Spleen (tissue), 11 donors: ENCODE measurements around the gene SRPK2. TPM values are rescaled to one million over a fixed set of nuclear protein-coding genes. Genes with fewer than 3 reads are reported as not detected.
A peak's percentile ranks its signal among the peaks of the same experiment; 100 is the strongest.
"Not testable (repeated sequence)": the region's sequence is repeated elsewhere in the genome, so short reads cannot be mapped to it uniquely, and the experiment has no call there.

Experiments used
- DNase-seq: peaks from one replicate; pipeline ENCODE4 v3.0.0-alpha.2; 2020
- H3K27ac ChIP-seq, 8 donors: fragments of 200-600 bp; sonication (generic) in 7 of 8; 1 replicate in 4 of 8; 2 replicates in 4 of 8; pipeline versions ENCODE4 v1.5.0 to v1.8.0; 2016 to 2021; ENCODE audit warnings: inconsistent platforms in 4 of 8, mild to moderate bottlenecking in 4 of 8, moderate library complexity in 1 of 8
- H3K27me3 ChIP-seq, 7 donors: fragments of 200-600 bp; sonication (generic) in 6 of 7; replicated peaks in 1 of 7; 1 replicate in 4 of 7; 2 replicates in 3 of 7; pipeline versions ENCODE4 v1.5.0 to v1.8.0; 2016 to 2021; ENCODE audit warnings: inconsistent platforms in 3 of 7, mild to moderate bottlenecking in 1 of 7
- H3K36me3 ChIP-seq, 6 donors: fragments of 200-600 bp; sonication (generic) in 5 of 6; 1 replicate in 4 of 6; 2 replicates in 2 of 6; pipeline versions ENCODE4 v1.5.0 to v1.8.0; 2016 to 2021; ENCODE audit warnings: inconsistent platforms in 2 of 6
- H3K4me1 ChIP-seq, 6 donors: fragments of 200-600 bp; sonication (generic) in 5 of 6; 1 replicate in 3 of 6; 2 replicates in 3 of 6; pipeline versions ENCODE4 v1.5.0 to v1.8.0; 2016 to 2021; ENCODE audit warnings: inconsistent platforms in 3 of 6
- H3K4me3 ChIP-seq, 8 donors: fragments of 200-600 bp; sonication (generic) in 7 of 8; 1 replicate in 4 of 8; 2 replicates in 4 of 8; pipeline versions ENCODE4 v1.5.0 to v1.8.0; 2016 to 2021; ENCODE audit warnings: inconsistent platforms in 4 of 8, mild to moderate bottlenecking in 4 of 8, moderate library complexity in 2 of 8
- H3K9me3 ChIP-seq, 8 donors: fragments of 200-600 bp; sonication (generic) in 7 of 8; 1 replicate in 4 of 8; 2 replicates in 4 of 8; pipeline versions ENCODE4 v1.5.0 to v1.8.0; 2016 to 2021; ENCODE audit warnings: inconsistent platforms in 4 of 8
- POLR2A ChIP-seq, 3 donors: fragments of 450-650 bp; IDR thresholded peaks; one replicate each; pipeline ENCODE4 v1.5.1; 2017; ENCODE audit warnings: antibody characterized with exemption in 3 of 3, mild to moderate bottlenecking in 1 of 3
- POLR2AphosphoS5 ChIP-seq, 3 donors: sonication (generic); formaldehyde crosslinking; IDR thresholded peaks; one replicate each; pipeline ENCODE4 v1.5.1; 2017; ENCODE audit warnings: antibody characterized with exemption in 3 of 3
- WGBS, 5 donors: extraction: QIAGEN DNeasy Blood & Tissue Kit in 3 of 5; methylation state at CpG; one replicate each; pipeline versions ENCODE4 v1.1.5 to v1.1.7; 2013 to 2018; 5-methylcytosine and 5-hydroxymethylcytosine counted together
- intact Hi-C: fragments of 100-400 bp; cut with DNase I; formaldehyde crosslinking; loops from one replicate; pipeline ENCODE4 v1.15.0; 2023; ENCODE audit warnings: low total_unique reads
- polyA plus RNA-seq, 3 donors: library from polyadenylated mRNA; stranded (reverse); fragments of 200-250 nt; gene quantifications; one replicate each; pipeline ENCODE4 v1.2.1, GENCODE V29; 2013
- total RNA-seq, 7 donors: library from RNA; depleted of rRNA in 3 of 7; stranded (reverse); fragments of >200 nt in 3 of 7; fragmentation: NEBNext Ultra II Directional in 4 of 7; extraction: Animal tissue kit (Norgen Biotek cat#: 25700) in 4 of 7; gene quantifications; one replicate each; pipeline versions ENCODE4 v1.1.0 to v1.2.1, GENCODE V29; 2016 to 2021
- TF ChIP-seq, protein P1 (sequence below), 11 experiments: fragments of 200-600 bp in 7 of 11; fragments of 450-650 bp in 4 of 11; sonication (generic) in 4 of 11; IDR thresholded peaks in 8 of 11; conservative IDR thresholded peaks in 3 of 11; 1 replicate in 7 of 11; 2 replicates in 4 of 11; pipeline versions ENCODE4 v1.4.0 to v1.8.0; 2016 to 2021; ENCODE audit warnings: antibody characterized with exemption in 11 of 11, inconsistent platforms in 4 of 11, mild to moderate bottlenecking in 1 of 11
- donor health status: healthy with polysubstance abuse.
- donor health status: DM: no; HTN: no; CAD: no; lungs with moderate emphysema.
- donor health status: DM: no; HTN: no; CAD: no.
- donor health status: Bipolar disorder and iron deficiency.
- donor health status: healthy.
- donor health status: DM: no; HTN: no; CAD: no.
- donor health status: DM: yes; HTN: yes; CAD: no.

SRPK2 gene
- total and polyA plus RNA-seq, 10 donors, result 9.6 to 60.3 (median 46.2) TPM

DNA sequence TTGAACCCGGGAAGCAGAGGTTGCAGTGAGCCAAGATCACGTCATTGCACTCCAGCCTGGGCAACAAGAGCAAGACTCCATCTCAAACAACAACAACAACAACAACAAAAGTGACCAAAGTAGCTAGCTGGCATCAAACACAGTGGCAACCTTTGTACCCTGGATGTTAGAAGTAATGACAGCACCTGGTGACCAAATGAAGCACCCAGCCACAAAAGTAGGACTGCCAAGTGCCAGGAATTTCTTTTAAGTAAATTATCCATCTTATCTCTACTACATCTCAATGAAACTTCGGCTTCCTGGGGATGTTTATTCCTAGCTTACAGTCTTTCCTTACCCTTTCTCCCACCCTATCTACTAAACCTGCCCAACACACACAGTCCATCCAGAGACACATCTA, 18.8 kb downstream of the SRPK2 start:
- Histone ChIP-seq H3K9me3 (no peaks in the 10 kb centered on the region), H3K4me1 (peaks cover 0 to 28% (median 14%) of the 10 kb centered on the region in 6 donors), H3K36me3 (no peaks in the 10 kb centered on the region), H3K27me3 (no peaks in the 10 kb centered on the region), H3K27ac (no peak overlapping the region), H3K4me3 (no peak overlapping the region)
- intact Hi-C loops, result no loop called here
- no peak for DNase-seq
- WGBS, 5 donors, result 76 to 93% (median 83%) methylated on average over 3 of the region's 3 CpGs
- TF ChIP-seq, protein P1, sequence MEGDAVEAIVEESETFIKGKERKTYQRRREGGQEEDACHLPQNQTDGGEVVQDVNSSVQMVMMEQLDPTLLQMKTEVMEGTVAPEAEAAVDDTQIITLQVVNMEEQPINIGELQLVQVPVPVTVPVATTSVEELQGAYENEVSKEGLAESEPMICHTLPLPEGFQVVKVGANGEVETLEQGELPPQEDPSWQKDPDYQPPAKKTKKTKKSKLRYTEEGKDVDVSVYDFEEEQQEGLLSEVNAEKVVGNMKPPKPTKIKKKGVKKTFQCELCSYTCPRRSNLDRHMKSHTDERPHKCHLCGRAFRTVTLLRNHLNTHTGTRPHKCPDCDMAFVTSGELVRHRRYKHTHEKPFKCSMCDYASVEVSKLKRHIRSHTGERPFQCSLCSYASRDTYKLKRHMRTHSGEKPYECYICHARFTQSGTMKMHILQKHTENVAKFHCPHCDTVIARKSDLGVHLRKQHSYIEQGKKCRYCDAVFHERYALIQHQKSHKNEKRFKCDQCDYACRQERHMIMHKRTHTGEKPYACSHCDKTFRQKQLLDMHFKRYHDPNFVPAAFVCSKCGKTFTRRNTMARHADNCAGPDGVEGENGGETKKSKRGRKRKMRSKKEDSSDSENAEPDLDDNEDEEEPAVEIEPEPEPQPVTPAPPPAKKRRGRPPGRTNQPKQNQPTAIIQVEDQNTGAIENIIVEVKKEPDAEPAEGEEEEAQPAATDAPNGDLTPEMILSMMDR (IDR thresholded peaks at IDR 0.05 in 8 of 11, conservative IDR thresholded peaks at IDR 0.05 in 3 of 11), result no peak
- no peak for TF ChIP-seq POLR2A (IDR thresholded peaks at IDR 0.05)
- no peak for TF ChIP-seq POLR2AphosphoS5 (IDR thresholded peaks at IDR 0.05)

DNA sequence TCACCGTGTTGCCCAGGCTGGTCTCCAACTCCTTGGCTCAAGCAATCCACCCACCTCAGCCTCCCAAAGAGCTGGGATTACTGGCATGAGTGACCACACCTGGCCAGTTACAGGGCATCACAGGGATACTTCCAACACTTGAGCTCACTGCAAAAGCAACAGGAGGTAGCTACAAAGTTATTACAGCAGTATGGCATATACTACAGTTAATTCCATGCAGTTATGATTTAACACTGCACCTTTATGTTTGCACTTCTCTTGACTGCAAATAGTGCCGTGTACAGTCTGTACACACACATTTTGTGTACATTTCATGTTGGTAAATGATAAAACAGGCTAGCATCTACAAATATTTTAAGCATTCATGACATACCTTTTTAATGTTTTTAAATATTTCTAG, 21.3 kb downstream of the SRPK2 start:
- intact Hi-C loops, result no loop called here
- H3K27ac ChIP-seq, result no peak overlapping the region
- H3K4me1 ChIP-seq, result peaks cover 0 to 26% (median 14%) of the 10 kb centered on the region in 6 donors
- TF ChIP-seq POLR2AphosphoS5 (IDR thresholded peaks at IDR 0.05) (no peak), POLR2A (IDR thresholded peaks at IDR 0.05) (no peak)
- TF ChIP-seq, protein P1 (IDR thresholded peaks at IDR 0.05 in 8 of 11, conservative IDR thresholded peaks at IDR 0.05 in 3 of 11), result no peak
- H3K36me3 ChIP-seq, result no peaks in the 10 kb centered on the region
- no peak for DNase-seq
- 88 to 98% (median 96%) methylated on average over 2 of the region's 2 CpGs for WGBS, 5 donors
- H3K27me3 ChIP-seq, result no peaks in the 10 kb centered on the region
- H3K4me3 ChIP-seq, result no peak overlapping the region
- peaks cover 0 to 10% (median 3%) of the 10 kb centered on the region in 8 donors for H3K9me3 ChIP-seq

DNA sequence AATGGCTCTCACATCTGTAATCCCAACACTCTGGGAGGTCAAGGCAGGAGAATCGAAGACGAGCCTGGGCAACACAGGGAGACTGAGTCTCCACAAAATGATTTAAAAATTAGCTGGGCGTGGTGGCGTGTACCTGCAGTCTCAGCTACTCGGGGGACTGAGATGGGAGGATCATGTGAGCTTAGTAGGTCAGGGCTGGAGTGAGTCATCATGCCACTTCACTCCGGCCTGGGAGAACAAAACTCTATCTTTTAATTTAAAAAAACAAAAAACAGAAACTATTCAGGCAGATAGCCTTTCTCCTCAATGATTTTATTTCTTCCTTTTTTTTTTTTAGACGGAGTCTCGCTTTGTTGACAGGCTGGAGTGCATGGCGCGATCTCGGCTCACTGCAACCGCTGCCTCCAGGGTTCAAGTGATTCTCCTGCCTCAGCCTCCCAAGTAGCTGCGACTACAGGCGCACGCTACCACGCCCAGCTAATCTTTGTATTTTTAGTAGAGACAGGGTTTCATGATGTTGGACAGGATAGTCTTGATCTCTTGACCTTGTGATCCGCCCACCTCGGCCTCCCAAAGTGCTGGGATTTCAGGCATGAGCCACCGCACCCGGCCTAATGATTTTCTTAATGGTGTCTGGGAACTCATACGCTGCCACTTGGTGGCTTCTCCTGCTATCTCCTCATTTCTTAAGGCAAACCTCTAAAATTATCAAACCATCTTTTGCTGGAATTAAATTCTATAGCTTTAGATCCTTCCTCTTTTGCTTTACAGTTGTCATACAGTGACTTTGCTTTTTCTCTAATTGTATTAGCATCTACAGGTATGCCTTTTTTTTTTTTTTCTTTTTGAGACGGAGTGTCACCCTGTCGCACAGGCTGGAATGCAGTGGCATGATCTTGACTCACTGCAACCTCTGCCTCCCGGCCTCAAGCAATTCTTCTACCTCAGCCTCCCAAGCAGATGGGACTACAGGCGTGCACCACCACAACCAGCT, 22.9 kb downstream of the SRPK2 start:
- peaks cover 0 to 19% (median 6%) of the 10 kb centered on the region in 8 donors for H3K9me3 ChIP-seq
- no peaks in the 10 kb centered on the region for H3K36me3 ChIP-seq
- TF ChIP-seq, protein P1 (IDR thresholded peaks at IDR 0.05 in 8 of 11, conservative IDR thresholded peaks at IDR 0.05 in 3 of 11), result no peak
- no peak for TF ChIP-seq POLR2AphosphoS5 (IDR thresholded peaks at IDR 0.05)
- TF ChIP-seq POLR2A (IDR thresholded peaks at IDR 0.05), result no peak
- no peak overlapping the region for H3K4me3 ChIP-seq
- H3K27me3 ChIP-seq, result no peaks in the 10 kb centered on the region
- 92 to 96% (median 94%) methylated on average over 25 of the region's 25 CpGs for WGBS, 5 donors
- no peak for DNase-seq
- peaks cover 0 to 26% (median 14%) of the 10 kb centered on the region in 6 donors for H3K4me1 ChIP-seq
- intact Hi-C loops, result no loop called here
- peak overlapping the region in 2 of 8 donors; percentile 39 to 43 for H3K27ac ChIP-seq

DNA sequence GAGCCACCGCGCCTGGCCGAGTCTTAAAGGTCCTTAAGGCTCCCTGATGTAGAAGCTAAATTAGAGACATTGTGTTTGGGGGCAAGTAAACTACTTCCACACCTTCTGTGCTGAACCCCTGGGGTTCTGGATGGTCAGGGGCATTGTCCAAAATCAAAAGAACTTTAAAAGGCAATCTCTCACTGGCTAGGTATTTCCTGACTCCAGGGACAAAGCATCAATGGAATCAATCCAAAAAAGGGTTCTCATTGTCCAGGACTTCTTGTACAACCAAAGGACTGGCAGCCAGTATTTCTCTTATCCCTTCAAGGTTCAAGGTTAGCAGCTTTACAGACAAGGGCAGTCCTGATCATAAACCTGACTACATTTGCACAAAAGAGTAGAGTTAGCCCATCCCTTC, 24.0 kb downstream of the SRPK2 start:
- peaks cover 0 to 26% (median 10%) of the 10 kb centered on the region in 6 donors for H3K4me1 ChIP-seq
- intact Hi-C loops, result no loop called here
- DNase-seq, result no peak
- no peak for TF ChIP-seq POLR2AphosphoS5 (IDR thresholded peaks at IDR 0.05)
- TF ChIP-seq POLR2A (IDR thresholded peaks at IDR 0.05), result no peak
- TF ChIP-seq, protein P1 (IDR thresholded peaks at IDR 0.05 in 8 of 11, conservative IDR thresholded peaks at IDR 0.05 in 3 of 11), result no peak
- peak overlapping the region in 4 of 8 donors; percentile 39 to 48 (median 42) for H3K27ac ChIP-seq
- no peaks in the 10 kb centered on the region for H3K27me3 ChIP-seq
- 72 to 93% (median 89%) methylated on average over 3 of the region's 3 CpGs for WGBS, 5 donors
- no peak overlapping the region for H3K4me3 ChIP-seq
- peaks cover 0 to 19% (median 6%) of the 10 kb centered on the region in 8 donors for H3K9me3 ChIP-seq
- H3K36me3 ChIP-seq, result no peaks in the 10 kb centered on the region

DNA sequence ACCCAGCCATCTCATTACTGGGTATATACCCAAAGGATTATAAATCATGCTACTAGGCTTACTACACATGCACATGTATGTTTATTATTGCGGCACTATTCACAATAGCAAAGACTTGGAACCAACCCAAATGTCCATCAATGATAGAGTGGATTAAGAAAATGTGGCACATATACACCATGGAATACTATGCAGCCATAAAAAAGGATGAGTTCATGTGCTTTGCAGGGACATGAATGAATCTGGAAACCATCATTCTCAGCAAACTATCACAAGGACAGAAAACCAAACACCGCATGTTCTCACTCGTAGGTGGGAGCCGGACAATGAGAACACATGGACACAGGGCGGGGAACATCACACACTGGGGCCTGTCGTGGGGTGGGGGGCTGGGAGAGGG, 25.1 kb downstream of the SRPK2 start:
- intact Hi-C loops, H3K4me3 ChIP-seq, DNase-seq, H3K27me3 ChIP-seq, H3K36me3 ChIP-seq, H3K27ac ChIP-seq: not testable (repeated sequence)
- Histone ChIP-seq H3K9me3 (peaks cover 0 to 19% (median 6%) of the 10 kb centered on the region in 8 donors), H3K4me1 (peaks cover 0 to 25% (median 10%) of the 10 kb centered on the region in 6 donors)
- WGBS, 5 donors, result 94 to 98% (median 96%) methylated on average over 6 of the region's 6 CpGs

DNA sequence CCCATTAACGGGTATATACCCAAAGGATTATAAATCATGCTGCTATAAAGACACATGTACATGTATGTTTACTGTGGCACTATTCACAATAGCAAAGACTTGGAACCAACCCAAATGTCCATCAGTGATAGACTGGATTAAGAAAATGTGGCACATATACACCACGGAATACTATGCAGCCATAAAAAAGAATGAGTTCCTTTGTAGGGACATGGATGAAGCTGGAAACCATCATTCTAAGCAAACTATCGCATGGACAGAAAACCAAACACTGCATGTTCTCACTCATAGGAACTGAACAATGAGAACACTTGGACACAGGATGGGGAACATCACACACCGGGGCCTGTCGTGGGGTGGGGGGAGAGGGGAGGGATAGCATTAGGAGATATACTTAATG, 26.0 kb downstream of the SRPK2 start:
- 93 to 99% (median 97%) methylated on average over 5 of the region's 5 CpGs for WGBS, 5 donors
- H3K36me3 ChIP-seq, H3K27ac ChIP-seq, intact Hi-C loops, H3K4me3 ChIP-seq, DNase-seq, H3K27me3 ChIP-seq: not testable (repeated sequence)
- H3K4me1 ChIP-seq, result peaks cover 0 to 19% (median under 1%) of the 10 kb centered on the region in 6 donors
- H3K9me3 ChIP-seq, result peaks cover 0 to 19% (median 6%) of the 10 kb centered on the region in 8 donors
